GM06990 (cell line): Measurements from ENCODE around the gene KRTAP19-2.

ENCODE experiments used
- DNase-seq: peaks from one replicate; pipeline ENCODE4 v3.0.0-alpha.2; 2011; ENCODE audit not compliant: insufficient read length; ENCODE audit errors: extremely low read depth
- H3K27me3 ChIP-seq: replicated peaks from 2 replicates; pipeline ENCODE4 v1.6.0; 2011; ENCODE audit warnings: low read length; ENCODE audit not compliant: control insufficient read depth, insufficient read depth
- H3K36me3 ChIP-seq: 2 replicates; pipeline ENCODE4 v1.5.1; 2011; ENCODE audit warnings: low read length; ENCODE audit not compliant: control insufficient read depth, insufficient read depth
- H3K4me3 ChIP-seq: replicated peaks from 2 replicates; pipeline ENCODE4 v1.5.1; 2011; ENCODE audit warnings: low read depth, mild to moderate bottlenecking, control low read depth, low read length
- TF ChIP-seq, protein P1 (sequence below): IDR thresholded peaks from 2 replicates; pipeline ENCODE4 v1.5.1; 2011; ENCODE audit warnings: low read length, control low read depth, mild to moderate bottlenecking, inconsistent platforms; ENCODE audit not compliant: insufficient read depth, poor library complexity, severe bottlenecking

The KRTAP19-2 gene

GRCh38 chr21:30443226-30443625, 44.0 kb downstream of the KRTAP19-2 start:
- Histone ChIP-seq H3K27me3 (no peaks in the 10 kb centered on the region), H3K36me3 (no peaks in the 10 kb centered on the region), H3K4me3 (no peak overlapping the region)
- TF ChIP-seq, protein P1, sequence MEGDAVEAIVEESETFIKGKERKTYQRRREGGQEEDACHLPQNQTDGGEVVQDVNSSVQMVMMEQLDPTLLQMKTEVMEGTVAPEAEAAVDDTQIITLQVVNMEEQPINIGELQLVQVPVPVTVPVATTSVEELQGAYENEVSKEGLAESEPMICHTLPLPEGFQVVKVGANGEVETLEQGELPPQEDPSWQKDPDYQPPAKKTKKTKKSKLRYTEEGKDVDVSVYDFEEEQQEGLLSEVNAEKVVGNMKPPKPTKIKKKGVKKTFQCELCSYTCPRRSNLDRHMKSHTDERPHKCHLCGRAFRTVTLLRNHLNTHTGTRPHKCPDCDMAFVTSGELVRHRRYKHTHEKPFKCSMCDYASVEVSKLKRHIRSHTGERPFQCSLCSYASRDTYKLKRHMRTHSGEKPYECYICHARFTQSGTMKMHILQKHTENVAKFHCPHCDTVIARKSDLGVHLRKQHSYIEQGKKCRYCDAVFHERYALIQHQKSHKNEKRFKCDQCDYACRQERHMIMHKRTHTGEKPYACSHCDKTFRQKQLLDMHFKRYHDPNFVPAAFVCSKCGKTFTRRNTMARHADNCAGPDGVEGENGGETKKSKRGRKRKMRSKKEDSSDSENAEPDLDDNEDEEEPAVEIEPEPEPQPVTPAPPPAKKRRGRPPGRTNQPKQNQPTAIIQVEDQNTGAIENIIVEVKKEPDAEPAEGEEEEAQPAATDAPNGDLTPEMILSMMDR = no peak
- no peak for DNase-seq

- TF ChIP-seq, protein P1 = no peak
- DNase-seq = no peak
- Histone ChIP-seq H3K4me3 (no peak within 1 kb of the TSS), H3K36me3 (no peaks in the 10 kb centered on the region), H3K27me3 (no peaks in the 10 kb centered on the region)
These were observed 47.3 kb downstream of the KRTAP19-2 start, which contains the start of gene KRTAP15-1 for GRCh38 chr21:30439975-30440374. Gene KRTAP15-1, plus strand, starts transcription at chr21:30440275. Its CDS starts 53 bp downstream, at chr21:30440328.
